ENCODE data around the gene ARHGAP32.

Gene ARHGAP32

DNA sequence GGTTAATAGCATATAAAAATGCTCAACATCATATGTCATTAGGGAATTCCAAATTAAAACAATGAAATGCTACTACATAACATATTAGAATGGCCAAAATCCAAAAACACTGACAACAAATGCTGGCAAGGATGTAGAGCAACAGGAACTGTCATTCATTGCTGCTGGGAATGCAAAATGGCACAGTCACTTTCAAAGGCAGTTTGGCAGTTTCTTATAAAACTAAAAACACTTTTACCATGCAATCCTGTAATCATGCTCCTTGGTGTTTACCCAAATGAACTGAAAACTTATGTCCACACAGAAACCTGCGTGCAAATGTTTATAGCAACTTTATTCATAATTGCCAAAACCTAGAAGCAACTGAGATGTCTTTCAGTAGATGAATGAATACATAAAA lies 105.1 kb downstream of the ARHGAP32 start:
- TF ChIP-seq, protein P1, sequence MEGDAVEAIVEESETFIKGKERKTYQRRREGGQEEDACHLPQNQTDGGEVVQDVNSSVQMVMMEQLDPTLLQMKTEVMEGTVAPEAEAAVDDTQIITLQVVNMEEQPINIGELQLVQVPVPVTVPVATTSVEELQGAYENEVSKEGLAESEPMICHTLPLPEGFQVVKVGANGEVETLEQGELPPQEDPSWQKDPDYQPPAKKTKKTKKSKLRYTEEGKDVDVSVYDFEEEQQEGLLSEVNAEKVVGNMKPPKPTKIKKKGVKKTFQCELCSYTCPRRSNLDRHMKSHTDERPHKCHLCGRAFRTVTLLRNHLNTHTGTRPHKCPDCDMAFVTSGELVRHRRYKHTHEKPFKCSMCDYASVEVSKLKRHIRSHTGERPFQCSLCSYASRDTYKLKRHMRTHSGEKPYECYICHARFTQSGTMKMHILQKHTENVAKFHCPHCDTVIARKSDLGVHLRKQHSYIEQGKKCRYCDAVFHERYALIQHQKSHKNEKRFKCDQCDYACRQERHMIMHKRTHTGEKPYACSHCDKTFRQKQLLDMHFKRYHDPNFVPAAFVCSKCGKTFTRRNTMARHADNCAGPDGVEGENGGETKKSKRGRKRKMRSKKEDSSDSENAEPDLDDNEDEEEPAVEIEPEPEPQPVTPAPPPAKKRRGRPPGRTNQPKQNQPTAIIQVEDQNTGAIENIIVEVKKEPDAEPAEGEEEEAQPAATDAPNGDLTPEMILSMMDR (conservative IDR thresholded peaks at IDR 0.05; ENCODE audit: low read depth): no peak
- H3K27ac ChIP-seq: no peak overlapping the region
- ChIA-PET CTCF (no interaction called here), POLR2A (ENCODE audit: low non-redundant PET) (no interaction called here)
- DNase-seq (ENCODE audit: low spot score): no peak

DNA sequence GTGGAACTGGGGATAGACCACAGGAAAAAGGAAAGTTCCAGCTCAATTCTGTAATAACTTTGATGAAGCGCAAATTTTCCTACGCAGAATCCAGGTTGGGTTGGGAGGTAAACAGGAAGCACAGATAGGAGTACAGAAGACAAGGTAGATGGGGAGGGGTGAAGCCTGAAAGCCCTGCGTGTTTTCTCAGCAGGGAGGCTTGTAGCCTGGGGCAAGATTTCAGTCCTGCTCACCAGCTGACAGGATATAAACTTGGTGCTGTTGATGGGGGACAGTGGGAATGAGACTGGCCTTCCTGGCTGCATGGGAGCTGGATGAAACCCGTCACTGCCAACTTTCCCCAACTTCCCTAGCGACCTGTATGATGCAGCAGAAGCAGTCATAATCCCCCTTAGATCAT lies 114.9 kb downstream of the ARHGAP32 start:
- no peak for DNase-seq (ENCODE audit: low spot score)
- no peak overlapping the region for H3K27ac ChIP-seq
- ChIA-PET CTCF (no interaction called here), POLR2A (ENCODE audit: low non-redundant PET) (no interaction called here)
- TF ChIP-seq, protein P1 (conservative IDR thresholded peaks at IDR 0.05; ENCODE audit: low read depth): no peak

DNA sequence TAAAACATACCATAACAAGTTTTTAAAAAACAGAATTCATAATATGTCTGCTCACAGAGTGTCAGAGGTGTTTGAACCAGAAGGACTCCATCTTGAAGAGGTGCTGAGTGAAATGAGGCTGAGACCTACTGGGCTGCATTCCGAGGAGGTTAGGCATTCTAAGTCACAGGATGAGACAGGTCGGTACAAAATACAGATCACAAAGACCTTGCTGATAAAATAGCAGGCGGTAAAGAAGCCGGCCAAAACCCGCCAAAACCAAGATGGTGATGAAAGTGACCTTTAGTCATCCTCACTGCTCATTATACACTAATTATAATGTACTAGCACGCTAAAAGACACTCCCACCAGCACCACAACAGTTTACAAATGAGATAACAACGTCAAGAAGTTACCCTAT lies 116.4 kb downstream of the ARHGAP32 start:
- CTCF ChIA-PET: no interaction called here
- POLR2A ChIA-PET (ENCODE audit: low non-redundant PET): no interaction called here
- H3K27ac ChIP-seq: no peak overlapping the region
- peak; percentile 35 for DNase-seq (ENCODE audit: low spot score)
- TF ChIP-seq, protein P1 (conservative IDR thresholded peaks at IDR 0.05; ENCODE audit: low read depth): no peak

DNA sequence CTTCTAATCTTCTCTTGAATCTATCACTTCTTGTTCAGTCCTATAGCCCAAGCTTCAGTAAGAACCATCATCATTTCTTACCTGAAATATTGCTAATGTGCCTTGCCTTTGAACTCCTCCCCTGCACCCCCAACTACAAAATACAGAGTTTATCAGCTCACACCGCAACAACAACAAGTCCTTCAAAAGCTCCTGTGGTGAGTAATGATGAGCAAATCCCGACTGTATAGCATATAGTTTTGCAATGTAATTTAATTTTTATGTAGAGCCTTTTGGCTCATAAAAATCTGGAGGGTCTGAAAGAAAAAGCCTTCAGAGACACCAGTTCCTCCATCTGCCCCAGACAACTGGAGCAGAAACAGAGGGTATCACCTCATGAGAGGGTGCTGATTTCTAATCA lies 124.7 kb downstream of the ARHGAP32 start:
- ChIA-PET POLR2A (ENCODE audit: low non-redundant PET) (no interaction called here), CTCF (interaction anchor here (0.6 kb wide), 1 partner anchor 10 kb away, joined by 3 read pairs; no protein-coding TSS in a partner anchor)
- no peak overlapping the region for H3K27ac ChIP-seq
- TF ChIP-seq, protein P1 (conservative IDR thresholded peaks at IDR 0.05; ENCODE audit: low read depth): no peak
- DNase-seq (ENCODE audit: low spot score): no peak

DNA sequence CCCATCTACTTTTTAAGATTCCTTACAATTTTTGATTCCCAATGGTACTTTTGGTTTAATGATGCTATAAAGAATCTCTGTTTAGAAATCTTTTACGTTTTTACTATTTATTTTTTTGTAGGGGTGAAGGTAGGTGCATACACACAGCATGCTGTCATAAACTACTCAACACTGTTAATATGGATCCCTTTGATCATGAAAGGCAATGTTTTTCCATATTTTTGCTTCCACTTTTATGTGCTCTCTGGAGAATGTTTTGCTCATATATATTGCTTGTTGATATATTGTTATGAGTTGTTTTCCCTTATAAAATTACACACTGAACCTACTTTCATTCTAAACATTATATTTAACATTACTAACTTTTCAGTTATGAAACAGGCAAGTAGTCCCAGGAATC lies 125.9 kb downstream of the ARHGAP32 start:
- no peak for DNase-seq (ENCODE audit: low spot score)
- TF ChIP-seq, protein P1 (conservative IDR thresholded peaks at IDR 0.05; ENCODE audit: low read depth): no peak
- ChIA-PET POLR2A (ENCODE audit: low non-redundant PET) (no interaction called here), CTCF (no interaction called here)
- H3K27ac ChIP-seq: no peak overlapping the region

DNA sequence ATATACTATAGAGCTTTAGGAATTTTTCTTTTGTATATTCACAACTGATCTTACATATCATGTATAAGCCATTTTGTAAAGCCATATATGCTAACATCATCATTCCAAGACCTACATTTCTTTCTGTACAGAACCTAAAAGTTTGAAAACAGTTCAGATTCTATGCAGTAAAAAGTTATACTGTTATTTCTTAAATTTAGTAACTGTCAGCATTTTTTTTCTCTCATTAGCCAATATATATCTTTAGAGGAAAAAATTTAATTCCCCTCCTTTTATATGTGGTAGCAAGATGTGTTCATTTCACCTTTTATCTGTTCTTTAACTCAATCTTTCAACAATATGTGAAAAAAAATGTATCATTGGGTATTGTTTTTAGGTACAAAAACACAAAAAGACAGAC lies 129.0 kb downstream of the ARHGAP32 start:
- CTCF ChIA-PET: no interaction called here

More for the DNA sequence above, 129.0 kb downstream of the ARHGAP32 start:
- TF ChIP-seq, protein P1 (conservative IDR thresholded peaks at IDR 0.05; ENCODE audit: low read depth): no peak
- POLR2A ChIA-PET (ENCODE audit: low non-redundant PET): no interaction called here
- no peak for DNase-seq (ENCODE audit: low spot score)
- H3K27ac ChIP-seq: no peak overlapping the region
